GM19023 (cell line): ENCODE measurements around the gene FOXP1.

Experiments used
- ATAC-seq: cut with Tn5 transposase; IDR thresholded peaks from one replicate; pipeline ENCODE4 v1.9.1; 2021; ENCODE audit warnings: mild to moderate bottlenecking, moderate library complexity; ENCODE audit not compliant: unreplicated experiment

The FOXP1 gene

GRCh38 chr3:71384837-71385716 lies 198.5 kb downstream of the FOXP1 start:
- no peak for ATAC-seq

GRCh38 chr3:71384388-71384787 lies 199.1 kb downstream of the FOXP1 start:
- no peak for ATAC-seq

GRCh38 chr3:71380096-71380495 lies 203.4 kb downstream of the FOXP1 start:
- ATAC-seq = no peak

GRCh38 chr3:71378509-71378908 lies 205.0 kb downstream of the FOXP1 start:
- ATAC-seq = no peak

- ATAC-seq = no peak
Measured at GRCh38 chr3:71376911-71377310, 206.6 kb downstream of the FOXP1 start.

GRCh38 chr3:71376503-71376902 lies 207.0 kb downstream of the FOXP1 start:
- ATAC-seq = no peak

GRCh38 chr3:71374582-71374981 lies 208.9 kb downstream of the FOXP1 start:
- ATAC-seq = no peak

GRCh38 chr3:71372911-71373637 lies 210.5 kb downstream of the FOXP1 start:
- no peak for ATAC-seq

- no peak for ATAC-seq
Measured at GRCh38 chr3:71372241-71372768, 211.2 kb downstream of the FOXP1 start.

- no peak for ATAC-seq
Measured at GRCh38 chr3:71371282-71371681, 212.2 kb downstream of the FOXP1 start.

- ATAC-seq = no peak
Measured at GRCh38 chr3:71370467-71370866, 213.1 kb downstream of the FOXP1 start.

- ATAC-seq = no peak
Measured at GRCh38 chr3:71369701-71370391, 213.7 kb downstream of the FOXP1 start.

- ATAC-seq = no peak
Measured at GRCh38 chr3:71366988-71367604, 216.4 kb downstream of the FOXP1 start.

- ATAC-seq = no peak
Measured at GRCh38 chr3:71361334-71361890, 222.1 kb downstream of the FOXP1 start.

- ATAC-seq = peak; percentile 85
Measured at GRCh38 chr3:71360764-71361163, 222.8 kb downstream of the FOXP1 start.

GRCh38 chr3:71360180-71360579 lies 223.3 kb downstream of the FOXP1 start:
- peak; percentile 34 for ATAC-seq

- no peak for ATAC-seq
Measured at GRCh38 chr3:71358243-71358642, 225.3 kb downstream of the FOXP1 start.

GRCh38 chr3:71356265-71356664 lies 227.3 kb downstream of the FOXP1 start:
- no peak for ATAC-seq

GRCh38 chr3:71355862-71356261 lies 227.7 kb downstream of the FOXP1 start:
- no peak for ATAC-seq

- ATAC-seq = no peak
Measured at GRCh38 chr3:71355037-71355436, 228.5 kb downstream of the FOXP1 start.
